K562 (cell line): ENCODE data around the gene PRRC2A. TPM values are rescaled to one million over a fixed set of nuclear protein-coding genes. Genes with fewer than 3 reads are reported as not detected.
A peak's percentile ranks its signal among the peaks of the same experiment; 100 is the strongest.

ENCODE experiments used
- ARNT ChIP-seq, 2 experiments: fragments of 450-650 bp; IDR thresholded peaks; 2 replicates each; pipeline ENCODE4 v1.6.1; 2016; ENCODE audit warnings: mild to moderate bottlenecking in 1 of 2
- CBX5 ChIP-seq: IDR thresholded peaks from 2 replicates; pipeline ENCODE4 v1.6.1; 2014; ENCODE audit warnings: low read depth, borderline replicate concordance
- DIDO1 ChIP-seq: fragments of 450-650 bp; IDR thresholded peaks from 2 replicates; pipeline ENCODE4 v1.6.1; 2016; ENCODE audit warnings: low read depth, missing biosample characterization, missing genetic modification characterization
- DMBX1 ChIP-seq: fragments of 250-450 bp; sonication (Bioruptor Pico); IDR thresholded peaks from 2 replicates; pipeline ENCODE4 v1.8.0; 2022; ENCODE audit warnings: inconsistent platforms, mild to moderate bottlenecking, moderate library complexity, borderline replicate concordance
- E2F1 ChIP-seq: sonication (generic); formaldehyde crosslinking; IDR thresholded peaks from 2 replicates; pipeline ENCODE4 v1.8.1; 2023; ENCODE audit warnings: mild to moderate bottlenecking, missing genetic modification reagents, moderate library complexity
- ELK1 ChIP-seq: sonication (generic); formaldehyde crosslinking; IDR thresholded peaks from 2 replicates; pipeline ENCODE4 v1.8.1; 2022; ENCODE audit warnings: missing genetic modification reagents
- GTF3C2 ChIP-seq: IDR thresholded peaks from 3 replicates; pipeline ENCODE4 v1.6.1; 2011; ENCODE audit warnings: borderline replicate concordance, mild to moderate bottlenecking, moderate library complexity; ENCODE audit not compliant: insufficient read length; ENCODE audit errors: extremely low read depth
- KAT2B ChIP-seq: IDR thresholded peaks from one replicate; pipeline ENCODE4 v1.6.1; 2012; ENCODE audit warnings: low read depth, mild to moderate bottlenecking, control low read depth, inconsistent platforms, low read length, moderate library complexity
- KHSRP ChIP-seq: fragments of 450-650 bp; IDR thresholded peaks from 2 replicates; pipeline ENCODE4 v1.6.1; 2017
- LARP7 ChIP-seq: fragments of 450-650 bp; IDR thresholded peaks from 2 replicates; pipeline ENCODE4 v1.6.1; 2016
- NCOA1 ChIP-seq: fragments of 450-650 bp; IDR thresholded peaks from 2 replicates; pipeline ENCODE4 v1.6.1; 2016; ENCODE audit warnings: low read depth
- SETDB1 ChIP-seq: IDR thresholded peaks from one replicate; pipeline ENCODE4 v1.6.1; 2012; ENCODE audit warnings: low read length, control low read depth, inconsistent platforms
- SRF ChIP-seq, 2 experiments: fragments of 250-450, 450-650 bp in 1 of 2; sonication (Bioruptor Pico) in 1 of 2; sonication (generic) in 1 of 2; formaldehyde crosslinking; IDR thresholded peaks; 2 replicates each; pipeline versions ENCODE4 v1.5.0 to v1.5.1; 2020 to 2022; ENCODE audit warnings: mild to moderate bottlenecking in 1 of 2, missing genetic modification reagents in 1 of 2
- TBP ChIP-seq: optimal IDR thresholded peaks from 2 replicates; pipeline ENCODE3; 2011; ENCODE audit warnings: low read depth, low read length, improper control_type of control experiment
- TCF15 ChIP-seq: fragments of 250-450 bp; sonication (Bioruptor Pico); IDR thresholded peaks from 2 replicates; pipeline ENCODE4 v1.8.0; 2022; ENCODE audit warnings: moderate library complexity, mild to moderate bottlenecking, inconsistent platforms
- TEAD2 ChIP-seq: fragments of 450-650 bp; IDR thresholded peaks from 2 replicates; pipeline ENCODE4 v1.6.1; 2016; ENCODE audit warnings: missing genetic modification characterization, control low read depth, missing compliant biosample characterization
- THRB ChIP-seq: fragments of 450-650 bp; formaldehyde crosslinking; conservative IDR thresholded peaks from 2 replicates; pipeline ENCODE4 v1.4.0; 2022; ENCODE audit warnings: mild to moderate bottlenecking, missing genetic modification characterization
- ZKSCAN8 ChIP-seq: fragments of 200-800 bp; sonication (Bioruptor generic); IDR thresholded peaks from 2 replicates; pipeline ENCODE4 v1.6.1; 2016; ENCODE audit warnings: missing genetic modification characterization, missing compliant biosample characterization
- ZNF3 ChIP-seq: fragments of 250-450 bp; sonication (Bioruptor Pico); IDR thresholded peaks from 2 replicates; pipeline ENCODE4 v1.5.0; 2021; ENCODE audit warnings: mild to moderate bottlenecking, moderate library complexity
- ZNF347 ChIP-seq: fragments of 450-650 bp; formaldehyde crosslinking; IDR thresholded peaks from 2 replicates; pipeline ENCODE4 v1.4.0; 2020; ENCODE audit warnings: low read depth, mild to moderate bottlenecking, moderate library complexity
- ZNF764 ChIP-seq: fragments of 250-450 bp; sonication (Bioruptor Pico); IDR thresholded peaks from 2 replicates; pipeline ENCODE4 v1.4.0; 2020; ENCODE audit warnings: low read depth, mild to moderate bottlenecking, moderate library complexity
- ZNF778 ChIP-seq: fragments of 450-650 bp; formaldehyde crosslinking; IDR thresholded peaks from 2 replicates; pipeline ENCODE4 v1.4.0; 2020; ENCODE audit warnings: mild to moderate bottlenecking, moderate library complexity
- ZNF785 ChIP-seq: fragments of 250-450 bp; sonication (Bioruptor Pico); IDR thresholded peaks from 2 replicates; pipeline ENCODE4 v1.4.0; 2020; ENCODE audit warnings: mild to moderate bottlenecking
- polyA plus RNA-seq, 8 experiments: library from polyadenylated mRNA; depleted of rRNA in 4 of 8; stranded (reverse) in 5 of 8; unstranded in 3 of 8; fragments of >200 nt; fragmentation: Nextera tagmentation in 2 of 8; fragmentation: Illumina TruSeq in 1 of 8; extraction: Ambion mirVana in 2 of 8; extraction: Trizol in 1 of 8; gene quantifications; 2 replicates each; pipeline versions ENCODE4 v1.2.1 to v1.2.3, GENCODE V29; 2011 to 2014; ENCODE audit warnings: inconsistent platforms in 1 of 8, missing spikeins in 1 of 8
- total RNA-seq, 7 experiments: library from RNA; depleted of rRNA in 6 of 7; stranded (reverse); fragments of >200 nt in 6 of 7; fragmentation: Illumina TruSeq in 2 of 7; extraction: Trizol in 2 of 7; gene quantifications; 2 replicates each; pipeline versions ENCODE4 v1.2.1 to v1.2.3, GENCODE V29; 2011 to 2021; ENCODE audit warnings: low replicate concordance in 1 of 7

Gene PRRC2A
- total and polyA plus RNA-seq, 9 of the 15 experiments (the other 6 are each of a cell fraction or from before 2014, with no cell fraction given): 1.0 to 332 (median 63.0) TPM

GRCh38 chr6:31676904-31677303 lies 56.4 kb downstream of the PRRC2A start (continued):
- TF ChIP-seq TEAD2 (tag) (no peak), THRB (CRISPR knock-in tag) (0 out of 2 replicates have a peak, but pooled peaks have one; percentile 23), ZKSCAN8 (CRISPR knock-in tag) (no peak; the same call in 1 of the 2 replicates), CBX5 (no peak), DMBX1 (CRISPR knock-in tag) (peak; percentile 65; the same call in 1 of the 2 replicates), LARP7 (no peak), GTF3C2 (no peak), ARNT (IDR thresholded peaks at IDR 0.05) (no peak), DIDO1 (tag) (no peak), ELK1 (CRISPR knock-in tag) (no peak), ZNF347 (CRISPR knock-in tag) (no peak), KAT2B (no peak), ZNF764 (CRISPR knock-in tag) (no peak), TCF15 (CRISPR knock-in tag) (0 out of 2 replicates have a peak, but pooled peaks have one; percentile 35), KHSRP (peak; percentile 46; the same call in 1 of the 2 replicates), SETDB1 (no peak), TBP (no peak), ZNF3 (CRISPR knock-in tag) (no peak), NCOA1 (no peak; the same call in 1 of the 2 replicates), ZNF778 (CRISPR knock-in tag) (no peak), ZNF785 (CRISPR knock-in tag) (no peak), E2F1 (CRISPR knock-in tag) (no peak), SRF (CRISPR knock-in tag; IDR thresholded peaks at IDR 0.05) (no peak)
